GM12801 (cell line): ENCODE measurements around the gene TBX5.

Source experiments
- CTCF ChIP-seq: IDR thresholded peaks from one replicate; pipeline ENCODE4 v1.5.1; 2011; ENCODE audit warnings: control low read depth; ENCODE audit not compliant: insufficient read length; ENCODE audit errors: extremely low read depth

Gene TBX5

GRCh38 chr12:114407842-114408411 lies 2.0 kb upstream of the TBX5 start:
- TF ChIP-seq CTCF = no peak

GRCh38 chr12:114406984-114407841 lies 1.3 kb upstream of the TBX5 start:
- TF ChIP-seq CTCF = no peak

GRCh38 chr12:114406316-114406983 lies 506 bp upstream of the TBX5 start:
- TF ChIP-seq CTCF = no peak

- no peak for TF ChIP-seq CTCF
Observed at GRCh38 chr12:114404926-114405518, 922 bp downstream of the TBX5 start.

GRCh38 chr12:114404083-114404925 lies 1.6 kb downstream of the TBX5 start:
- TF ChIP-seq CTCF = no peak

- TF ChIP-seq CTCF = no peak
Observed at GRCh38 chr12:114403690-114404066, 2.3 kb downstream of the TBX5 start.
